Left hindlimb (tissue), 1 donor: ENCODE data around the gene TSSC4.
"Not testable (repeated sequence)": the region's sequence is repeated elsewhere in the genome, so short reads cannot be mapped to it uniquely, and the experiment has no call there.

Experiments used
- DNase-seq: peaks from one replicate; pipeline ENCODE4 v3.0.0-alpha.2; 2018

TSSC4 gene

GRCh38 chr11:2400069-2400761, at the start of gene TSSC4:
TSS of gene TSSC4 (plus strand) at chr11:2400750. CDS start at chr11:2402634, 1,884 bp downstream.
- peak; percentile 100 for DNase-seq

- DNase-seq: no peak
Measured at GRCh38 chr11:2351701-2352100, 48.8 kb upstream of the TSSC4 start.

GRCh38 chr11:2352420-2352819, 48.1 kb upstream of the TSSC4 start:
- DNase-seq: no peak

GRCh38 chr11:2355000-2355644, 45.4 kb upstream of the TSSC4 start:
- no peak for DNase-seq

GRCh38 chr11:2357246-2357645, 43.3 kb upstream of the TSSC4 start:
- DNase-seq: no peak

- not testable (repeated sequence) for DNase-seq
Measured at GRCh38 chr11:2357651-2358050, 42.9 kb upstream of the TSSC4 start.

GRCh38 chr11:2358754-2359442, 41.7 kb upstream of the TSSC4 start:
- DNase-seq: no peak

GRCh38 chr11:2359557-2359956, 41.0 kb upstream of the TSSC4 start:
- no peak for DNase-seq

GRCh38 chr11:2360081-2360642, 40.4 kb upstream of the TSSC4 start:
- no peak for DNase-seq

GRCh38 chr11:2361565-2361964, 39.0 kb upstream of the TSSC4 start:
- DNase-seq: no peak

GRCh38 chr11:2362414-2362813, 38.1 kb upstream of the TSSC4 start:
- no peak for DNase-seq

- no peak for DNase-seq
Measured at GRCh38 chr11:2363130-2363529, 37.4 kb upstream of the TSSC4 start.

GRCh38 chr11:2363577-2364370, 36.8 kb upstream of the TSSC4 start:
- DNase-seq: no peak

- DNase-seq: not testable (repeated sequence)
Measured at GRCh38 chr11:2364386-2364785, 36.2 kb upstream of the TSSC4 start.

- DNase-seq: no peak
Measured at GRCh38 chr11:2365571-2366210, 34.9 kb upstream of the TSSC4 start.

- peak; percentile 72 for DNase-seq
Measured at GRCh38 chr11:2366276-2366675, 34.3 kb upstream of the TSSC4 start.

- DNase-seq: no peak
Measured at GRCh38 chr11:2366733-2367132, 33.8 kb upstream of the TSSC4 start.

- DNase-seq: no peak
Measured at GRCh38 chr11:2367266-2368160, 33.0 kb upstream of the TSSC4 start.

GRCh38 chr11:2368178-2368850, 32.2 kb upstream of the TSSC4 start:
- DNase-seq: no peak

- no peak for DNase-seq
Measured at GRCh38 chr11:2368851-2369180, 31.7 kb upstream of the TSSC4 start.

- no peak for DNase-seq
Measured at GRCh38 chr11:2369320-2369719, 31.2 kb upstream of the TSSC4 start.
